ENCODE results near the gene SARS2.

The SARS2 gene

DNA sequence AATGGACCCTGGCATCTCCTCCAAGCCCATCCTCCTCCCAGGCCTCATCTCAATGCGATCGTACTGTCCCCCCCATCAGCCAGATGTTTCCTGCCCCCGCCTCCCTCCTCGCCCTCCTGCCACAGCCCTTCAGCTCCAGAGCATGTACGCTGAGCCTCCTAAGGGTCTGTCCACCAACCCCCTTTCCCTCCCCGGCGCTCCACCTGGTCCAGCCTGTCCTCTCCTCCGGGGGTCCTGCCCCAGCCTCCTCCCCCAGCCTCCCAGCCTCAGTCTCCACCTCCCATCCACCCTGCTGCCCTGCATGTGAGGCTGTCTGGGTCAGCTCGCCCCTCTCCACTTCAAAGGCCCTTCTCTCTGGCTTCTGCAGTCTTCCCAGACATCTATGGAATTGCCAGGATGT is 35.6 kb downstream of the SARS2 start:
- DNase-seq (ENCODE audit: low read depth) = no peak
- no peak overlapping the region for H3K4me3 ChIP-seq (ENCODE audit: low read depth, low read length)
- TF ChIP-seq CTCF (IDR thresholded peaks at IDR 0.05; ENCODE audit: low read depth, low read length) (no peak), MYC (IDR thresholded peaks at IDR 0.05; ENCODE audit: low read depth, low read length) (no peak), POLR2A (IDR thresholded peaks at IDR 0.05; ENCODE audit: extremely low read depth, insufficient read length) (no peak)
- TF ChIP-seq, protein P1, sequence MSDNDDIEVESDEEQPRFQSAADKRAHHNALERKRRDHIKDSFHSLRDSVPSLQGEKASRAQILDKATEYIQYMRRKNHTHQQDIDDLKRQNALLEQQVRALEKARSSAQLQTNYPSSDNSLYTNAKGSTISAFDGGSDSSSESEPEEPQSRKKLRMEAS (IDR thresholded peaks at IDR 0.05; ENCODE audit: low read depth, low read length) = no peak

- no peak for DNase-seq (ENCODE audit: low read depth)
- no peak overlapping the region for H3K4me3 ChIP-seq (ENCODE audit: low read depth, low read length)
- TF ChIP-seq, protein P1 (IDR thresholded peaks at IDR 0.05; ENCODE audit: low read depth, low read length) = no peak
- no peak for TF ChIP-seq POLR2A (IDR thresholded peaks at IDR 0.05; ENCODE audit: extremely low read depth, insufficient read length)
- TF ChIP-seq CTCF (IDR thresholded peaks at IDR 0.05; ENCODE audit: low read depth, low read length) = no peak
- no peak for TF ChIP-seq MYC (IDR thresholded peaks at IDR 0.05; ENCODE audit: low read depth, low read length)
These were observed 37.2 kb downstream of the SARS2 start for GRCh38 chr19:38893341-38893771.

GRCh38 chr19:38892841-38893240 is 37.7 kb downstream of the SARS2 start:
- no peak for TF ChIP-seq MYC (IDR thresholded peaks at IDR 0.05; ENCODE audit: low read depth, low read length)
- TF ChIP-seq CTCF (IDR thresholded peaks at IDR 0.05; ENCODE audit: low read depth, low read length) = no peak
- no peak for TF ChIP-seq POLR2A (IDR thresholded peaks at IDR 0.05; ENCODE audit: extremely low read depth, insufficient read length)
- TF ChIP-seq, protein P1 (IDR thresholded peaks at IDR 0.05; ENCODE audit: low read depth, low read length) = no peak
- no peak for DNase-seq (ENCODE audit: low read depth)
- no peak overlapping the region for H3K4me3 ChIP-seq (ENCODE audit: low read depth, low read length)

DNA sequence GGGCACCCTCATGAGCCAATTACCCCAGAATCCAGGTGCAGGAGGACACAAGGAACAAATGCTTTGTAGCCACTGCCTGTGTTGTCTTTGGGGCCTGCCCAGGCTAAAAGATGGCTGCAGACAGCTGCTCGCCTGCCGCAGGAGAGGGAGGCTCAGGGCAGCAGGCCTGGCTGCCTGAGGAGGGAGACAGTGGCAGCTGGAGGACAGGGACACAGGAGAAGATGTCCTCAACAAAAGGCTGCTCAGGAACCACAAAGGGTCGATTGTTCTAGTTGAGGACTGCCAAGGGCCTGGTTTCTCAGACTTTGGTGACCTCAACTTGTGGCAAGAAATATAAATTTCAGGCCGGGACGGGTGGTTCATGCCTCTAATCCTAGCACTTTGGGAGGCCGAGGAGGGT is 38.8 kb downstream of the SARS2 start:
- no peak for DNase-seq (ENCODE audit: low read depth)
- H3K4me3 ChIP-seq (ENCODE audit: low read depth, low read length) = no peak overlapping the region
- TF ChIP-seq CTCF (IDR thresholded peaks at IDR 0.05; ENCODE audit: low read depth, low read length) (no peak), MYC (IDR thresholded peaks at IDR 0.05; ENCODE audit: low read depth, low read length) (no peak), POLR2A (IDR thresholded peaks at IDR 0.05; ENCODE audit: extremely low read depth, insufficient read length) (no peak)
- TF ChIP-seq, protein P1 (IDR thresholded peaks at IDR 0.05; ENCODE audit: low read depth, low read length) = no peak

DNA sequence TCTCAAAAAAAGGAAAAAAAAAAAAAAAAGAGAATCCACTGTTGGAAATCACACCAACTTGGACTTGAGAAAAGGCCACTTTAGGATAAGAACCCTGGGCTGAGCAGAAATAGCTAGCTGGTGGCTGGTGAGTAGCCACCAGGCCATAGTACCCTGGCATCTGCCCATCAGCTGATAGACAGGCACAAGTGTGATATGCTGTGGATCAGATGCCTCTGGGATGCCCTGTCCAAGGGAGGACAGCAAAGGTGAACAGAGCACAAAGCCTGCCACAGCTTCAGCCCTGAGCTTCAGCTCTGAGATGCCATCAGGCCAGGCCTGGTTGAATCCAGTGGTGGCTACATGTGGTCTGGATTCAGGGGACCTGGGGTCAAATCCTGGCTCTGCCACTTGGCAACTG is 39.9 kb downstream of the SARS2 start:
- TF ChIP-seq MYC (IDR thresholded peaks at IDR 0.05; ENCODE audit: low read depth, low read length) = no peak
- TF ChIP-seq POLR2A (IDR thresholded peaks at IDR 0.05; ENCODE audit: extremely low read depth, insufficient read length) = no peak
- TF ChIP-seq, protein P1 (IDR thresholded peaks at IDR 0.05; ENCODE audit: low read depth, low read length) = no peak
- no peak for TF ChIP-seq CTCF (IDR thresholded peaks at IDR 0.05; ENCODE audit: low read depth, low read length)
- H3K4me3 ChIP-seq (ENCODE audit: low read depth, low read length) = no peak overlapping the region

GRCh38 chr19:38889803-38890202 is 40.8 kb downstream of the SARS2 start:
- TF ChIP-seq, protein P1 (IDR thresholded peaks at IDR 0.05; ENCODE audit: low read depth, low read length) = no peak
- TF ChIP-seq MYC (IDR thresholded peaks at IDR 0.05; ENCODE audit: low read depth, low read length) (no peak), POLR2A (IDR thresholded peaks at IDR 0.05; ENCODE audit: extremely low read depth, insufficient read length) (no peak), CTCF (IDR thresholded peaks at IDR 0.05; ENCODE audit: low read depth, low read length) (no peak)
- H3K4me3 ChIP-seq (ENCODE audit: low read depth, low read length) = no peak overlapping the region
- DNase-seq (ENCODE audit: low read depth) = no peak

More for the DNA sequence above, 39.9 kb downstream of the SARS2 start:
- no peak for DNase-seq (ENCODE audit: low read depth)
